Measurements from ENCODE around the gene SMG6. TPM values are rescaled to one million over a fixed set of nuclear protein-coding genes. Genes with fewer than 3 reads are reported as not detected.

Gene SMG6
- total and polyA plus RNA-seq, 2 of the 4 experiments (the other 2 are of a cell fraction): 16.3 to 30.3 TPM

DNA sequence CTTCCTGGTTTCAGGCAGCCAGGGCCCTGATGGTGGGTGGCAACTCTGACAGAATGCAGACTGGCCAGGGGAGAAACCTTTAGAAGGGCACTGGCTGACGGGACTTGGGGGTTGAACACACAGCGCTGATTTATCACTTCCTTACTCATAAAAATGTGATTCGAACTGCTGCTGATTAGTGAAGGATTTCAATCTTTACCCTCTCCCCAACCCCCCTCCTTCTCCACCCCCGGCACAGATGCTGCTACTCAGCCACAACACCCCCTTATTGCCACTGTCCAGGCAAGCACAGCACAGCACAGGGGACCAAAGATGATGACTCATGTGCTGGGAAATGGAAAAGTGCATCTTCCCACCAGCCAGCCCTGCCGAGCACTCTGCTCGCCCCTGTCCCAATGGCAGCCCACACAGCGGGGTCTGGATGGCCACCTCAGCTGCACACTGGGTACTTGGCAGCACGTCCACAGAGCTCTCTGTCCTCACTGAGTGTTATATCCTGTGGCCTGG lies 70.1 kb downstream of the SMG6 start:
- DNase-seq (peak; percentile 89), ATAC-seq (ENCODE audit: low read depth) (peak; percentile 44)
- H2BK120ac ChIP-seq (ENCODE audit: low read depth, low read length): peak overlapping the region; percentile 75
- peak overlapping the region; percentile 8 for H3K9ac ChIP-seq (ENCODE audit: low read depth, low read length)
- H3K4me2 ChIP-seq (ENCODE audit: low read depth, low read length): peak overlapping the region; percentile 4
- H3K4me1 ChIP-seq (ENCODE audit: control insufficient read depth, insufficient read depth, low read length): peaks cover 37% of the 10 kb centered on the region
- H2BK20ac ChIP-seq (ENCODE audit: low read depth, low read length): peak overlapping the region; percentile 73; the same call in 1 of the 2 replicates
- no peak overlapping the region for H3K4me3 ChIP-seq (ENCODE audit: insufficient read depth, low read depth, low read length)
- H3K9me1 ChIP-seq (ENCODE audit: insufficient read depth, low read length): peaks cover 33% of the 10 kb centered on the region
- no peaks in the 10 kb centered on the region for H3K9me3 ChIP-seq (ENCODE audit: control insufficient read depth, insufficient read depth, low read length)
- H2AFZ ChIP-seq (replicated peaks; ENCODE audit: low read length, poor library complexity): peak overlapping the region; percentile 59
- H4K8ac ChIP-seq (ENCODE audit: low read depth in 2 of 2, low read length in 2 of 2): peak overlapping the region; percentile 56 to 67; a peak in 3 of 4 replicates
- ChIA-PET CTCF (no interaction called here), POLR2A (ENCODE audit: unreplicated experiment) (no interaction called here)
- H3K56ac ChIP-seq (ENCODE audit: extremely low read depth, insufficient read depth, low read length): no peak overlapping the region
- H3K79me1 ChIP-seq (ENCODE audit: low read depth in 1 of 2, low read length in 2 of 2): peaks cover 32 to 68% of the 10 kb centered on the region in 2 experiments
- TF ChIP-seq CHD1 (IDR thresholded peaks at IDR 0.05; ENCODE audit: low read depth, low read length) (no peak), NFE2L2 (IDR thresholded peaks at IDR 0.05; ENCODE audit: low read depth, low read length) (peak; percentile 32; the same call in 1 of the 2 replicates), BHLHE40 (IDR thresholded peaks at IDR 0.05; ENCODE audit: low read depth, low read length) (0 out of 2 replicates have a peak, but pooled peaks have one; percentile 14), RCOR1 (IDR thresholded peaks at IDR 0.05; ENCODE audit: insufficient replicate concordance, low read length) (peak; percentile 9), MAZ (IDR thresholded peaks at IDR 0.05; ENCODE audit: borderline replicate concordance, low read depth, low read length) (peak; percentile 37; the same call in 1 of the 2 replicates), FOS (IDR thresholded peaks at IDR 0.05; ENCODE audit: low read depth, low read length) (peak; percentile 80), SMC3 (IDR thresholded peaks at IDR 0.05; ENCODE audit: low read depth, low read length) (no peak)
- H3K27ac ChIP-seq (ENCODE audit: insufficient read depth, low read length): peak overlapping the region; percentile 36
- in situ Hi-C loops (cut with MboI; ENCODE audit: low sequenced_read_pairs) (no loop called here), intact Hi-C loops (cut with micrococcal nuclease) (no loop called here), dilution Hi-C loops (cut with HindIII; ENCODE audit: low sequenced_read_pairs, unreplicated experiment) (no loop called here)
- H2BK15ac ChIP-seq (ENCODE audit: low read depth, low read length): peak overlapping the region; percentile 72; the same call in 2 of the 3 replicates
- H4K5ac ChIP-seq (ENCODE audit: low read depth, low read length): peak overlapping the region; percentile 81
- WGBS, 2 experiments (ENCODE audit: extremely low coverage in 2 of 2, insufficient read length in 1 of 2): 0% methylated on average over 2 of the region's 8 CpGs; no CpG with 5 or more reads in 1 of the 2 experiments
- H3K23ac ChIP-seq (ENCODE audit: low read depth, low read length): peak overlapping the region; percentile 71
- peak overlapping the region; percentile 50 for H2AK9ac ChIP-seq (replicated peaks; ENCODE audit: low read depth, low read length, poor library complexity)
- peak overlapping the region; percentile 76 for H3K14ac ChIP-seq (replicated peaks; ENCODE audit: low read depth, low read length)
- peak overlapping the region; percentile 88 for H3K4ac ChIP-seq (ENCODE audit: low read depth, low read length)
- no peaks in the 10 kb centered on the region for H3K36me3 ChIP-seq (ENCODE audit: control insufficient read depth, insufficient read depth, low read length)
- peak overlapping the region; percentile 52 for H2BK5ac ChIP-seq (ENCODE audit: low read depth, low read length, poor library complexity, severe bottlenecking)
- H3K18ac ChIP-seq (ENCODE audit: low read depth, low read length): peak overlapping the region; percentile 58
- H2AK5ac ChIP-seq (ENCODE audit: low read depth, low read length): peak overlapping the region; percentile 87
- no TSS peak for BruUV-seq (replicated peaks)
- peak overlapping the region; percentile 27 for H4K91ac ChIP-seq (ENCODE audit: insufficient read depth, low read depth, low read length)
- no peaks in the 10 kb centered on the region for H4K20me1 ChIP-seq (ENCODE audit: insufficient read depth, low read length)
- H3K27me3 ChIP-seq (ENCODE audit: control insufficient read depth, insufficient read depth, low read length): no peaks in the 10 kb centered on the region
